ENCODE data around the gene OSBPL6. TPM values are rescaled to one million over a fixed set of nuclear protein-coding genes. Genes with fewer than 3 reads are reported as not detected.

Gene OSBPL6
- total RNA-seq, 1 experiment from 2014 or later = 4.6 TPM

- no peak overlapping the region for H3K14ac ChIP-seq (ENCODE audit: insufficient read depth, low read length)
- peaks cover 0 to 3% of the 10 kb centered on the region in 2 experiments; a peak in 2 of 5 replicates for H3K9me3 Mint-ChIP-seq
- no peak for TF ChIP-seq CTCF (conservative IDR thresholded peaks at IDR 0.05)
- no peak overlapping the region for H4K91ac ChIP-seq (ENCODE audit: insufficient read length, low read depth, low read length)
- no peak overlapping the region for H2BK20ac ChIP-seq (ENCODE audit: low read depth, low read length, poor library complexity, severe bottlenecking)
- no peak overlapping the region for H2BK15ac ChIP-seq (ENCODE audit: low read depth, low read length)
- no peak overlapping the region for H2AK5ac ChIP-seq (ENCODE audit: insufficient read length, low read length)
- no peak for DNase-seq
- no peak overlapping the region for H3K27ac ChIP-seq (ENCODE audit: insufficient read length, low read depth, low read length)
- H3K18ac ChIP-seq (ENCODE audit: insufficient read length, low read depth, low read length) = no peak overlapping the region
- H3K4me1 Mint-ChIP-seq = peaks cover 5 to 8% of the 10 kb centered on the region in 2 experiments
- H3K27ac Mint-ChIP-seq = no peak overlapping the region
- H3K4ac ChIP-seq (ENCODE audit: low read depth, low read length) = no peak overlapping the region
- H3K9ac ChIP-seq (ENCODE audit: extremely low read depth, insufficient read length, low read length) = no peak overlapping the region
- no peak overlapping the region for H3K4me3 Mint-ChIP-seq
- no peak overlapping the region for H3T11ph ChIP-seq (ENCODE audit: low read length)
- no peaks in the 10 kb centered on the region for H3K79me2 ChIP-seq (ENCODE audit: insufficient read depth, low read length)
- H3K27me3 Mint-ChIP-seq (ENCODE audit: low read depth) = no peaks in the 10 kb centered on the region
- no peaks in the 10 kb centered on the region for H3K9me3 ChIP-seq (ENCODE audit: control insufficient read depth, low read depth, low read length)
- no peaks in the 10 kb centered on the region for H3K23me2 ChIP-seq (ENCODE audit: insufficient read length, low read depth, low read length, poor library complexity, severe bottlenecking)
- no peak overlapping the region for H4K8ac ChIP-seq (replicated peaks; ENCODE audit: insufficient read length, low read depth, low read length)
- H3K36me3 Mint-ChIP-seq (ENCODE audit: insufficient read depth in 1 of 3, low read depth in 3 of 3) = peaks cover 0 to 4% (median 2%) of the 10 kb centered on the region in 3 experiments; a peak in 1 of 7 replicates
- no peak overlapping the region for H3K4me2 ChIP-seq (ENCODE audit: insufficient read depth, insufficient read length, low read length)
- no peak overlapping the region for H2BK120ac ChIP-seq (ENCODE audit: low read depth, low read length, poor library complexity, severe bottlenecking)
- no peak overlapping the region for H3K23ac ChIP-seq (ENCODE audit: insufficient read length, low read depth, low read length)
- no peaks in the 10 kb centered on the region for H4K20me1 ChIP-seq (ENCODE audit: control insufficient read depth, insufficient read depth, insufficient read length)
- no peak overlapping the region for H4K5ac ChIP-seq (ENCODE audit: insufficient read length, low read depth, low read length)
- H3K79me1 ChIP-seq (ENCODE audit: insufficient read depth, low read depth, low read length, poor library complexity, severe bottlenecking) = no peaks in the 10 kb centered on the region
- peaks cover 5% of the 10 kb centered on the region; the same call in 1 of the 2 replicates for H3K4me1 ChIP-seq (ENCODE audit: insufficient read depth, low read length)
- no peak overlapping the region for H2AFZ ChIP-seq (ENCODE audit: low read length)
- WGBS (ENCODE audit: extremely low coverage, insufficient read length, low lambda C conversion rate) = no CpG with 5 or more reads among the region's 1 CpG
- no peak overlapping the region for H2BK12ac ChIP-seq (ENCODE audit: insufficient read length, low read depth, low read length)
- no peak overlapping the region for H3K56ac ChIP-seq (ENCODE audit: insufficient read length, low read depth, low read length)
- no peaks in the 10 kb centered on the region for H3K27me3 ChIP-seq (ENCODE audit: insufficient read depth, low read length)
- H2BK5ac ChIP-seq (ENCODE audit: insufficient read length, low read length) = no peak overlapping the region
These were observed 90.9 kb downstream of the OSBPL6 start for GRCh38 chr2:178285287-178285615.

Measured in H9 (cell line).